Smooth muscle cell (in vitro differentiated cells): ENCODE measurements around the gene ENTPD1. TPM values are rescaled to one million over a fixed set of nuclear protein-coding genes. Genes with fewer than 3 reads are reported as not detected.
A peak's percentile ranks its signal among the peaks of the same experiment; 100 is the strongest.

Experiments
- DNase-seq: peaks from one replicate; lab custom pipeline; 2025; ENCODE audit not compliant: unreplicated experiment; lab: John Stamatoyannopoulos, UW
- H2AFZ ChIP-seq: fragments of 200-600 bp; sonication (generic); 2 replicates; pipeline ENCODE4 v1.6.0; 2016; ENCODE audit warnings: antibody characterized with exemption, low read depth, mild to moderate bottlenecking
- H3F3A ChIP-seq: fragments of 200-600 bp; sonication (generic); 2 replicates; pipeline ENCODE4 v1.6.0; 2017; ENCODE audit warnings: antibody characterized with exemption, low read depth
- H3K27ac ChIP-seq: fragments of 200-600 bp; sonication (generic); 2 replicates; pipeline ENCODE4 v1.5.1; 2016; ENCODE audit warnings: low read depth, mild to moderate bottlenecking
- H3K27me3 ChIP-seq: fragments of 200-600 bp; sonication (generic); 2 replicates; pipeline ENCODE4 v1.6.1; 2016; ENCODE audit warnings: low read depth, mild to moderate bottlenecking
- H3K36me3 ChIP-seq: fragments of 200-600 bp; sonication (generic); 2 replicates; pipeline ENCODE4 v1.5.1; 2016; ENCODE audit warnings: low read depth
- H3K4me1 ChIP-seq: fragments of 200-600 bp; sonication (generic); 2 replicates; pipeline ENCODE4 v1.5.1; 2016; ENCODE audit warnings: low read depth
- H3K4me2 ChIP-seq: fragments of 200-600 bp; sonication (generic); 2 replicates; pipeline ENCODE4 v1.6.0; 2016; ENCODE audit warnings: mild to moderate bottlenecking
- H3K4me3 ChIP-seq: fragments of 200-600 bp; sonication (generic); 2 replicates; pipeline ENCODE4 v1.5.1; 2016; ENCODE audit warnings: mild to moderate bottlenecking
- H3K79me2 ChIP-seq: fragments of 200-600 bp; sonication (generic); 2 replicates; pipeline ENCODE4 v1.6.0; 2016; ENCODE audit warnings: low read depth, mild to moderate bottlenecking
- H3K9ac ChIP-seq: fragments of 200-600 bp; sonication (generic); 2 replicates; pipeline ENCODE4 v1.6.0; 2016; ENCODE audit warnings: low read depth
- H3K9me3 ChIP-seq: fragments of 200-600 bp; sonication (generic); replicated peaks from 2 replicates; pipeline ENCODE4 v1.5.1; 2016; ENCODE audit warnings: low read depth
- H4K20me1 ChIP-seq: fragments of 200-600 bp; sonication (generic); 2 replicates; pipeline ENCODE4 v1.6.0; 2016; ENCODE audit warnings: low read depth
- WGBS: methylation state at CpG from one replicate; pipeline ENCODE4 v1.1.7; 2016; ENCODE audit warnings: low lambda C conversion rate; 5-methylcytosine and 5-hydroxymethylcytosine counted together
- polyA plus RNA-seq: library from polyadenylated mRNA; unstranded; fragments of >200 nt; fragmentation: Nextera tagmentation; extraction: Ambion mirVana; gene quantifications from 2 replicates; pipeline ENCODE4 v1.2.1, GENCODE V29; 2016
- total RNA-seq: library from RNA; depleted of rRNA; stranded (reverse); fragments of >200 nt; gene quantifications from 2 replicates; pipeline ENCODE4 v1.2.3, GENCODE V29; 2014
- TF ChIP-seq, protein P1 (sequence below): fragments of 200-600 bp; sonication (generic); IDR thresholded peaks from 2 replicates; pipeline ENCODE4 v1.5.1; 2017; ENCODE audit warnings: borderline replicate concordance, mild to moderate bottlenecking, antibody characterized with exemption; ENCODE audit not compliant: insufficient read depth, poor library complexity, severe bottlenecking

ENTPD1 gene
- total and polyA plus RNA-seq, 2 experiments from 2014 or later = 2.7 to 5.0 TPM

DNA sequence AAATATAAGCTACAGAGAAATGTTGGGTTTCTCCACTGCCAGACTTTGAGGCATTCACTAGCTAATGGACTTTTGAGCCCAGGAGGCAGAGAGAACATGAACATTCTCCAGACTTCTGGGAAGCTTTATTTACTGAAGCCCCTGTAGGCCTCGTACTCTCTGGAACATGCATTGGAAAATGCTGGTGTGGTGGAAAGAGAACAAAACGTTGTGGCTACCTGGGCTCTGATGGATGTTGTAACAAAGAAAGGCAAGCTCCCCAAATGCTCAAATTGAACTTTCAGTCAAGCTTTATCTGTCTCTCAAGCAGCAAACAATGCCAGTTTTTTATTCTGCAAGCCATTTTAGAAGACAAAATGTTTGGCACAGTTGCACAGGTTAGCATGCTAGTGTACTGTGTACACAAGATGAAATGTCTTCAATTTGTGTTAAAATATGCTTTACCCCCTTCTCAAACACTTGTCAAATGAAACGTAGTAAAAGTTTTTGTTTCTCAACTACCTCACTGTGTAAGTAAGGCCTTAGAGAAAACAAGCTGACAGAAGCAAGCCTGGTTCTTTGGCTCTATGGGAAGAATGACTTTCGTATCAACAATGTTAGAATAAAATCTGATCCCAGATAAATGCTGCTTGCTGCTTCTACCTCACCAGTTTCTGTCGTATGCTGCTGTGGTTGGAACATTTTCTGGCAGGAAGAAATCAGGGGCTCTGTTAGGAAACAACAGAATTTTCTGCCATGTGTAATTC, 80.8 kb downstream of the ENTPD1 start:
- H3K27me3 ChIP-seq = no peaks in the 10 kb centered on the region
- H3K4me3 ChIP-seq = no peak overlapping the region
- H4K20me1 ChIP-seq = no peaks in the 10 kb centered on the region
- no peaks in the 10 kb centered on the region for H3K36me3 ChIP-seq
- no peak overlapping the region for H3K9ac ChIP-seq
- H3K79me2 ChIP-seq = no peaks in the 10 kb centered on the region
- no peaks in the 10 kb centered on the region for H3K9me3 ChIP-seq
- peak overlapping the region; percentile 18 for H2AFZ ChIP-seq
- 55% methylated on average over 5 of the region's 5 CpGs for WGBS
- H3K4me2 ChIP-seq = no peak overlapping the region
- H3K27ac ChIP-seq = peak overlapping the region; percentile 29
- peaks cover 16% of the 10 kb centered on the region for H3F3A ChIP-seq
- peaks cover 11% of the 10 kb centered on the region for H3K4me1 ChIP-seq
- TF ChIP-seq, protein P1, sequence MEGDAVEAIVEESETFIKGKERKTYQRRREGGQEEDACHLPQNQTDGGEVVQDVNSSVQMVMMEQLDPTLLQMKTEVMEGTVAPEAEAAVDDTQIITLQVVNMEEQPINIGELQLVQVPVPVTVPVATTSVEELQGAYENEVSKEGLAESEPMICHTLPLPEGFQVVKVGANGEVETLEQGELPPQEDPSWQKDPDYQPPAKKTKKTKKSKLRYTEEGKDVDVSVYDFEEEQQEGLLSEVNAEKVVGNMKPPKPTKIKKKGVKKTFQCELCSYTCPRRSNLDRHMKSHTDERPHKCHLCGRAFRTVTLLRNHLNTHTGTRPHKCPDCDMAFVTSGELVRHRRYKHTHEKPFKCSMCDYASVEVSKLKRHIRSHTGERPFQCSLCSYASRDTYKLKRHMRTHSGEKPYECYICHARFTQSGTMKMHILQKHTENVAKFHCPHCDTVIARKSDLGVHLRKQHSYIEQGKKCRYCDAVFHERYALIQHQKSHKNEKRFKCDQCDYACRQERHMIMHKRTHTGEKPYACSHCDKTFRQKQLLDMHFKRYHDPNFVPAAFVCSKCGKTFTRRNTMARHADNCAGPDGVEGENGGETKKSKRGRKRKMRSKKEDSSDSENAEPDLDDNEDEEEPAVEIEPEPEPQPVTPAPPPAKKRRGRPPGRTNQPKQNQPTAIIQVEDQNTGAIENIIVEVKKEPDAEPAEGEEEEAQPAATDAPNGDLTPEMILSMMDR = no peak
- no peak for DNase-seq

DNA sequence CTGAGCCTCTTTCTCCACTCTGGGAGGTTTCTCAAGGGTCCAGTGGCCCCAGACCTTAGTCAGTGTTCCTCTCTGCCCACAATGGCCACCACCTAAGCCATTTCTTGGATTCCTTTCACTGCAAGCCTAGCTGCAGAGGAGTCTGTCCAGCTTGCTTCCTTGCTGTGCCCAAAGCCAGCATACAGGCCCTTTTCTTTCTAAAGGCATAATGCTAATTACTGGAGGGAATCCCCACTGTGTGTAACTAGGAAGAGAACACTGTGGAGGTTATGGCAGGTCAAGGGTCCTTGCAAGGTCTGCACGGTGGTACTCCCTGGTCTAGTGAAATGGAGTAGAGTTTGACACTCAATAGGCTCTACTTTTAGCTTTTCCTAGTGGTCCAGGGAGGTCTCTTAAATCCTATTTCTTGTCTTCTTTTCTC, 81.4 kb downstream of the ENTPD1 start:
- WGBS = 79% methylated on average over 1 of the region's 1 CpG
- Histone ChIP-seq H3K4me2 (no peak overlapping the region), H3K9me3 (no peaks in the 10 kb centered on the region), H2AFZ (peak overlapping the region; percentile 18), H3K4me3 (no peak overlapping the region), H4K20me1 (no peaks in the 10 kb centered on the region), H3K27ac (peak overlapping the region; percentile 29), H3K4me1 (peaks cover 11% of the 10 kb centered on the region), H3F3A (peaks cover 17% of the 10 kb centered on the region), H3K36me3 (no peaks in the 10 kb centered on the region), H3K79me2 (no peaks in the 10 kb centered on the region), H3K9ac (no peak overlapping the region), H3K27me3 (no peaks in the 10 kb centered on the region)
- no peak for DNase-seq
- TF ChIP-seq, protein P1 = no peak

DNA sequence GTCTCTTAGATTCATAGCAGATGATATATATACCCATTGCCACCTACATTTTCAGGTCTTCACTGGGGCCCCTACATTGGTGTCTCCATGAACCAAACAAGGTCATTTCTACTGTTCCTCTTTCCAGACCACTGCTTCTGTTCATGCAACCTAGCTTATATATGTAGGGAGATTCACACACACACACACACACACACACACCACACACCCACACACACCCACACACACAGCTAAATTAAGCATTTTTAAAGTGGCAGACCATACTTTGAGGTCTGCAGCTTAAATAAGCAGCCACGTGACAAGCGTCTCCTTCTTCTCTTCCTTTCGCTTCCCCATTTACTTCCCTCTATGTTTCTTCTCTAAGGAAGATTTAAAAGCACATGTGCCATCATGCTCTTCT, 81.8 kb downstream of the ENTPD1 start:
- Histone ChIP-seq H4K20me1 (no peaks in the 10 kb centered on the region), H3K36me3 (no peaks in the 10 kb centered on the region), H3K9ac (no peak overlapping the region), H3F3A (peaks cover 13% of the 10 kb centered on the region), H3K79me2 (no peaks in the 10 kb centered on the region), H3K9me3 (no peaks in the 10 kb centered on the region), H3K27ac (no peak overlapping the region), H3K4me2 (no peak overlapping the region), H3K4me3 (no peak overlapping the region), H3K27me3 (no peaks in the 10 kb centered on the region), H2AFZ (no peak overlapping the region), H3K4me1 (peaks cover 11% of the 10 kb centered on the region)
- no peak for DNase-seq
- TF ChIP-seq, protein P1 = no peak
- 81% methylated on average over 3 of the region's 3 CpGs for WGBS

DNA sequence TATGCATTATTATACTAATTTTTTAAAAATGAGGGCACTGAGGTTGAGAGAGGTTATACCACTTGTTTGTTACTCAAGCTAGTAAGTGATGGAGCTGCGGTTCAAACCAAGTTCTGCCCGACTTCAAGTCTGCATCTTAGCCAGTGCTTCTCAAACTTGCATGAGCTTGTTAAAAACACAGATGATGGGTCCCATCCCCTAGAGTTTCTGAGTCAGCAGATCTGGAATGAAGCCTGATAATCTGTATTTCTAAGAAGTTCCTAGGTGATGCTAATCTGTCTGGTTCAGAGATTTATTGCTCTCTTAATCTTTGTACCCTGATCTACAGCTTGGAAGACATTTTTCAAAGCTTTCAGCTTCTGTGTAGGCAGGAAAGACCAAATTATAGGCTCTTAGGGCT, 84.2 kb downstream of the ENTPD1 start:
- 12% methylated on average over 2 of the region's 2 CpGs for WGBS
- Histone ChIP-seq H4K20me1 (no peaks in the 10 kb centered on the region), H3K9me3 (no peaks in the 10 kb centered on the region), H2AFZ (peak overlapping the region; percentile 82), H3K4me1 (peaks cover 11% of the 10 kb centered on the region), H3K27ac (peak overlapping the region; percentile 49), H3K36me3 (no peaks in the 10 kb centered on the region), H3K4me2 (peak overlapping the region; percentile 63), H3K27me3 (no peaks in the 10 kb centered on the region), H3F3A (peaks cover 9% of the 10 kb centered on the region), H3K9ac (no peak overlapping the region), H3K79me2 (no peaks in the 10 kb centered on the region), H3K4me3 (no peak overlapping the region)
- no peak for DNase-seq
- TF ChIP-seq, protein P1 = no peak
